GM06990 (cell line): ENCODE results near the gene CNN2.

Experiments
- DNase-seq: peaks from one replicate; pipeline ENCODE4 v3.0.0-alpha.2; 2011; ENCODE audit not compliant: insufficient read length; ENCODE audit errors: extremely low read depth
- H3K27me3 ChIP-seq: replicated peaks from 2 replicates; pipeline ENCODE4 v1.6.0; 2011; ENCODE audit warnings: low read length; ENCODE audit not compliant: control insufficient read depth, insufficient read depth
- H3K36me3 ChIP-seq: 2 replicates; pipeline ENCODE4 v1.5.1; 2011; ENCODE audit warnings: low read length; ENCODE audit not compliant: control insufficient read depth, insufficient read depth
- H3K4me3 ChIP-seq: replicated peaks from 2 replicates; pipeline ENCODE4 v1.5.1; 2011; ENCODE audit warnings: low read depth, mild to moderate bottlenecking, control low read depth, low read length
- TF ChIP-seq, protein P1 (sequence below): IDR thresholded peaks from 2 replicates; pipeline ENCODE4 v1.5.1; 2011; ENCODE audit warnings: low read length, control low read depth, mild to moderate bottlenecking, inconsistent platforms; ENCODE audit not compliant: insufficient read depth, poor library complexity, severe bottlenecking

Gene CNN2

DNA sequence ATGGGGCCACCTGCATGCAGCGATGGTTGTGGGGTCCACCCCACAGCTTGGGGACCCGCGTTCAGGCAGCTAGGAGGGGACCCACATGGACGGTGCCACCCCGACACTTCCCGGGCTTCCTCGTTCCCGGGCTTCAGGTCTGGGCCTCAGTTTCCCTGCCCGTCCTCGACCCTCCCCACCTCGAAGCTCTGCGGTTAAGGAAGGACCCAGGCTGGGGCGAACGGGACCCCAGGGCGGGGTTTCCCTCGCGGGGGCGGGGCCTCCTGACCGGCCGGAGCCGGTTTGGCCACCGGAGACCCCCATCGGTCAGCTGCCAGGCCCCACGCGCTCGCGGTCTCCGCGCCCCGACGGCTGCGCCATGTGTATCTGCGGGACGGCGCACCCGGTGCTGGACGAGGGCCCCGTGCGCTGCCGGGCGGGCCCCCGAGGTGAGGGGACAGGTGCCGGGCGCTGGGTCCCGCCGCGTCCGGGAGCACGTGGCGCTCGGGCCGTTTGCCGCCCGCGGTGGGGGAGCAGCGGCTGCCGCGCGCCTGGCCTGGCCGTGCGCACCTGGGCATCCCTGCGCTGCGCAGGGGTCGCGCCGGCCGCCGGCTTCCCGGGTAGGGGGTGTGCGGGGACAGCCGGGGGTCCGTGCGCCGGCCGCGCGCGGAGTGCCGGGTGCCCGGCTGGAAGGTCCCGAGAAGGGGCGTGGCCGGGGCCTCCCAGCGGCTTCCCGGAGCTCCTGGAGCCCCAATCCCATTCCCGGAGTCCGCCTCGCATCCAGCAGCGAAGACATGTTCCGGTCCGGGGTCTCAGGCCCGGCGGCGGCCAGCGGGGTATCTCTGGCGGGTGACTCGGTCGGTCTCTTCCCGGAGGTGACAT, 44.8 kb downstream of the CNN2 start:
- Histone ChIP-seq H3K27me3 (no peaks in the 10 kb centered on the region), H3K4me3 (no peak overlapping the region), H3K36me3 (peaks cover 26% of the 10 kb centered on the region)
- DNase-seq: no peak
- TF ChIP-seq, protein P1, sequence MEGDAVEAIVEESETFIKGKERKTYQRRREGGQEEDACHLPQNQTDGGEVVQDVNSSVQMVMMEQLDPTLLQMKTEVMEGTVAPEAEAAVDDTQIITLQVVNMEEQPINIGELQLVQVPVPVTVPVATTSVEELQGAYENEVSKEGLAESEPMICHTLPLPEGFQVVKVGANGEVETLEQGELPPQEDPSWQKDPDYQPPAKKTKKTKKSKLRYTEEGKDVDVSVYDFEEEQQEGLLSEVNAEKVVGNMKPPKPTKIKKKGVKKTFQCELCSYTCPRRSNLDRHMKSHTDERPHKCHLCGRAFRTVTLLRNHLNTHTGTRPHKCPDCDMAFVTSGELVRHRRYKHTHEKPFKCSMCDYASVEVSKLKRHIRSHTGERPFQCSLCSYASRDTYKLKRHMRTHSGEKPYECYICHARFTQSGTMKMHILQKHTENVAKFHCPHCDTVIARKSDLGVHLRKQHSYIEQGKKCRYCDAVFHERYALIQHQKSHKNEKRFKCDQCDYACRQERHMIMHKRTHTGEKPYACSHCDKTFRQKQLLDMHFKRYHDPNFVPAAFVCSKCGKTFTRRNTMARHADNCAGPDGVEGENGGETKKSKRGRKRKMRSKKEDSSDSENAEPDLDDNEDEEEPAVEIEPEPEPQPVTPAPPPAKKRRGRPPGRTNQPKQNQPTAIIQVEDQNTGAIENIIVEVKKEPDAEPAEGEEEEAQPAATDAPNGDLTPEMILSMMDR: no peak

DNA sequence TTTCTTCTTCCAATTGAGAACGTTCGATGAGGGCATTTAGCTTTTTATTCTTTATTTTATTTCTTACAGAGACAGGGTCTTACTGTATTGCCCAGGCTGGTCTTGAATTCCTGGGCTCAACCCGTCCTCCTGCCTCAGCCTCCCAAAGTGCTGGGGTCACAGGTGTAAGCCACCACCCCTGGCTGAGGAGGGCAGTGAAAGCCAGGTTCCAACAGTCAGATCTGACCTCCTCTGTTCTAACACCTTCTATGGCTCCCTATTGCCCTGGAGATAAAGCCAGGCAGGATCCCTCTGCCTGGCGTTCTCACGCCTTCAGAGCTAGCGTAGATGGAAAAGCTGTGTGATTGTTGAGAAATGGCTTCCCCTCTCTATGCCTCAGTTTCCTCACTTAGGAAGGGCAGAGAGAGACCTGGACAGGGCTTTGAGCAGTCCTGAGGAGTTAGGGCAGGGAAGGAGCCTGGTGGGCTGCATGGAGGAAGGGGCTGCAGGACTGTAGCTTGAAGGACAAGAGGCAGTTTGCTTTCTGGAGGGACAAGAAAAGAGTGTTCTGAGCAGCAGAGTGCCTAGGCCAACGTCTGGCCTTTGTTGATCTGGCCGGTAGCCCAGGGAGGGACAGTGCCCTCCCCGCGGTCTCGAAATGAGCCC, 46.1 kb downstream of the CNN2 start:
- Histone ChIP-seq H3K27me3 (no peaks in the 10 kb centered on the region), H3K36me3 (peaks cover 26% of the 10 kb centered on the region), H3K4me3 (no peak overlapping the region)
- no peak for DNase-seq
- TF ChIP-seq, protein P1: no peak

DNA sequence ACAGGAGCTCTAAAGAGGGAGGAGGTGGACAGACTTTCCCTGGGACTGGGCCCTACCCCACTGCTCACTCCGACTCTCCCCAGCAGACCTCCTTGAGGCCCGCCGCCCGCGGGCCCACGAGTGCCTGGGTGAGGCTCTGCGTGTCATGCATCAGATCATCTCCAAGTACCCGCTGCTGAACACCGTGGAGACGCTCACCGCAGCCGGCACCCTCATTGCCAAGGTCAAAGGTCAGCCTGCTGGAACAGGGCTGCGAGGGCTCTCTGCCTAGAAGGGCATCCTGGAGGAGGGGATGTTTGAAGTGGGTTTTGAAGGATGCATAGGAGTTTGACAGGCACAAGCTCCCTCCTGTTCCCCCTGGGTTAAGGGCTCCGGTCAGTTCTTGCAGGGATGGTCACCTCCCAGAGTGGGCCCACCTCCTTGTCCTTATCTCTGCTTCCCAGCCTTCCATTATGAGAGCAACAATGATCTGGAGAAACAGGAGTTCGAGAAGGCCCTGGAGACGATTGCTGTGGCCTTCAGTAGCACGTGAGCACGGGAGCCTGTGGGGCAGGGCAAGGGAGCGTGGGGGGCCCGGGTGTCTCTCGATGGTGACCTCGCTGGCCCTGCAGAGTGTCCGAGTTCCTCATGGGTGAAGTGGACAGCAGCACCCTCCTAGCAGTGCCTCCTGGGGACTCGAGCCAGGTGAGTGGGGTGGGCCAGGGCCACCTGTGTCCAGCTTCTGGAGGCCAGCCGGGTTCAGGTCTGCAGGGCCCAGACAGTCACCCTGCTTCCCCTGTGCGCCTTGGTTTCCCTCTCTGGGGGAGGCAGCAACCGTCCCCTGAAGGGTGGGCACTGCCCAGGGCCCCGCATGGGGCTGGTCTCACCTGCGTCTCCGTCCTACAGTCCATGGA, 46.9 kb downstream of the CNN2 start:
- H3K36me3 ChIP-seq: peaks cover 31% of the 10 kb centered on the region
- DNase-seq: no peak
- TF ChIP-seq, protein P1: no peak
- no peaks in the 10 kb centered on the region for H3K27me3 ChIP-seq
- H3K4me3 ChIP-seq: no peak overlapping the region

DNA sequence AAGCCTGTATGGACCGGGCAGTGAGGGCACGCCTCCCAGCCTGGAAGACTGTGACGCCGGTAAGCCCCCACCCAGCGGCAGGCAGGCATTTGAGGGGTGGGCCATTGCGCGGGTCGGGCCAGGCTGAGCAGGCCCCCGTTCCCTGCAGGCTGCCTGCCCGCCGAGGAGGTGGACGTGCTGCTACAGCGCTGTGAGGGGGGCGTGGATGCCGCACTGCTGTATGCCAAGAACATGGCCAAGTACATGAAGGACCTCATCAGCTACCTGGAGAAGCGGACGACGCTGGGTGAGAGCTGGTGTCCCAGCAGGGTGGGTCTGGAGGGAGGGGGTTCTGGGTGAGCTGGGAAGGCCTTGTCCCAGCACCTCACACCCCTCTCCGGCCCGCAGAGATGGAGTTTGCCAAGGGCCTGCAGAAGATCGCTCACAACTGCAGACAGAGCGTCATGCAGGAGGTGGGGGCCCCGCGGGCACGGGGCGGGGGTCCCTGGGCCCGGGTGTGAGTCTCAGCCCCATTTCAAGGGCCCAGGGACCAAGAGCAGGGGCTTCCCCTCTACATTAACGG, 47.6 kb downstream of the CNN2 start:
- no peak for DNase-seq
- Histone ChIP-seq H3K36me3 (peaks cover 32% of the 10 kb centered on the region), H3K4me3 (peak overlapping the region; percentile 31), H3K27me3 (no peaks in the 10 kb centered on the region)
- TF ChIP-seq, protein P1: no peak

DNA sequence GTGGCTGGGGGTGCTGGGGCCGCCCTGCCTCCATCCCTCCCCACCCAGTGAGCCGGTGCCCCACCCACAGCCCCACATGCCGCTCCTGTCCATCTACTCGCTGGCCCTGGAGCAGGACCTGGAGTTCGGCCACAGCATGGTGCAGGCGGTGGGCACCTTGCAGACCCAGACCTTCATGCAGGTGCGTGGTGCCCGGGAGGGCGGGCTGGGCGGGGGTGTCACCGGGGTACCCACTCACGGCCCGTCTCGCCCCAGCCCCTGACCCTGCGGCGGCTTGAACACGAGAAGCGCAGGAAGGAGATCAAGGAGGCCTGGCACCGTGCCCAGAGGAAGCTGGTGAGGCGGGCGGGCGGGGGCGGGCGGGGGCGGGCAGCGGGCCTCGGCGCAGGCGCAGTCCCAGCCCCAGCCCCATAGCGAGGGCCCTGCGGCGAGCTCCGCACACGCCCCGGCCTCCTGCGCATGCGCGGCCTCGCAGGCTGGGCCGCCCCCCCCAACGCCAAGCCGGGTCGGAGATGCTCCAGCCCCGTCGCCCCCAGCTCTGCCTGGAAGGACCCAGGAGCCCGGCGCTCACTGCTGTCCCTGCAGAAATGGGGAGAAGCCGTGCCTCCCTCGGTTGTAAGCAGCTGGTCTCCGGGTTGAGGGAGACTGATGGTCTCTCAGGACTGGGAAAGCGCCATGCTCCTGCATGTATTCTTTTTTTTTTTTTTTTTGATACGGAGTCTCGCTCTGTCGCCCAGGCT, 48.3 kb downstream of the CNN2 start:
- peak; percentile 85 for DNase-seq
- TF ChIP-seq, protein P1: no peak
- Histone ChIP-seq H3K36me3 (peaks cover 35% of the 10 kb centered on the region), H3K4me3 (peak overlapping the region; percentile 45), H3K27me3 (no peaks in the 10 kb centered on the region)
